ENCODE data around the gene MAPT.
"Not testable (repeated sequence)": the region's sequence is repeated elsewhere in the genome, so short reads cannot be mapped to it uniquely, and the experiment has no call there.

The MAPT gene

GRCh38 chr17:45862127-45862526, 32.2 kb upstream of the MAPT start:
- DNase-seq (ENCODE audit: low spot score): not testable (repeated sequence)

GRCh38 chr17:45863857-45864654, 30.3 kb upstream of the MAPT start:
- no peak for DNase-seq (ENCODE audit: low spot score)

- no peak for DNase-seq (ENCODE audit: low spot score)
These were observed 27.2 kb upstream of the MAPT start for GRCh38 chr17:45867171-45867570.

GRCh38 chr17:45867702-45868101, 26.7 kb upstream of the MAPT start:
- DNase-seq (ENCODE audit: low spot score): no peak

GRCh38 chr17:45868276-45868675, 26.1 kb upstream of the MAPT start:
- DNase-seq (ENCODE audit: low spot score): no peak

- no peak for DNase-seq (ENCODE audit: low spot score)
These were observed 24.5 kb upstream of the MAPT start for GRCh38 chr17:45869676-45870341.

GRCh38 chr17:45870342-45870974, 23.9 kb upstream of the MAPT start:
- no peak for DNase-seq (ENCODE audit: low spot score)

GRCh38 chr17:45871718-45872117, 22.6 kb upstream of the MAPT start:
- DNase-seq (ENCODE audit: low spot score): no peak

GRCh38 chr17:45873728-45874127, 20.6 kb upstream of the MAPT start:
- DNase-seq (ENCODE audit: low spot score): no peak

GRCh38 chr17:45874151-45874550, 20.2 kb upstream of the MAPT start:
- no peak for DNase-seq (ENCODE audit: low spot score)

- DNase-seq (ENCODE audit: low spot score): no peak
These were observed 17.8 kb upstream of the MAPT start for GRCh38 chr17:45876539-45876938.

- no peak for DNase-seq (ENCODE audit: low spot score)
These were observed 16.9 kb upstream of the MAPT start for GRCh38 chr17:45877467-45877866.

- DNase-seq (ENCODE audit: low spot score): no peak
These were observed 11.3 kb upstream of the MAPT start for GRCh38 chr17:45883063-45883462.

- no peak for DNase-seq (ENCODE audit: low spot score)
These were observed 7.5 kb upstream of the MAPT start for GRCh38 chr17:45886852-45887251.

- DNase-seq (ENCODE audit: low spot score): no peak
These were observed 6.0 kb upstream of the MAPT start for GRCh38 chr17:45888392-45888791.

GRCh38 chr17:45889579-45889978, 4.8 kb upstream of the MAPT start:
- DNase-seq (ENCODE audit: low spot score): no peak

GRCh38 chr17:45893725-45894021, 681 bp upstream of the MAPT start:
- no peak for DNase-seq (ENCODE audit: low spot score)

- peak; percentile 34 for DNase-seq (ENCODE audit: low spot score)
These were observed 1.1 kb downstream of the MAPT start for GRCh38 chr17:45895304-45895968.

GRCh38 chr17:45895969-45896785, 1.8 kb downstream of the MAPT start:
- no peak for DNase-seq (ENCODE audit: low spot score)

- no peak for DNase-seq (ENCODE audit: low spot score)
These were observed 2.7 kb downstream of the MAPT start for GRCh38 chr17:45896803-45897693.

GRCh38 chr17:45900136-45900535, 5.8 kb downstream of the MAPT start:
- DNase-seq (ENCODE audit: low spot score): no peak

Measured in SW480 (cell line).